ENCODE data around the gene S100A12.

GRCh38 chr1:153387001-153387400 is 11.6 kb upstream of the S100A12 start:
- TF ChIP-seq ARNTL (CRISPR knock-in tag; IDR thresholded peaks at IDR 0.05; ENCODE audit: borderline replicate concordance, low read depth): no peak
- no peak for TF ChIP-seq BACH2 (CRISPR knock-in tag; IDR thresholded peaks at IDR 0.05; ENCODE audit: borderline replicate concordance)
- TF ChIP-seq ZFP30 (CRISPR knock-in tag; IDR thresholded peaks at IDR 0.05): no peak

All from SK-N-SH treated with all-trans-retinoic acid at 6 μM for 48 hours (cell line).